Ectodermal cell (in vitro differentiated cells): Measurements from ENCODE around the gene ABCG5.

Source experiments
- H3K27ac ChIP-seq: 2 replicates; pipeline ENCODE4 v1.7.0; 2013; ENCODE audit warnings: mild to moderate bottlenecking, low read depth, low read length; ENCODE audit not compliant: insufficient read depth, poor library complexity, severe bottlenecking
- H3K27me3 ChIP-seq: 2 replicates; pipeline ENCODE4 v1.7.0; 2013; ENCODE audit warnings: mild to moderate bottlenecking, low read length; ENCODE audit not compliant: insufficient read depth, control insufficient read depth, poor library complexity, severe bottlenecking
- H3K36me3 ChIP-seq: one replicate; pipeline ENCODE4 v1.7.0; 2013; ENCODE audit warnings: low read length; ENCODE audit not compliant: control insufficient read depth, insufficient read depth
- H3K4me1 ChIP-seq: one replicate; pipeline ENCODE4 v1.7.0; 2013; ENCODE audit warnings: low read length; ENCODE audit not compliant: control insufficient read depth, insufficient read depth
- H3K4me3 ChIP-seq: 2 replicates; pipeline ENCODE4 v1.7.0; 2013; ENCODE audit warnings: low read depth, low read length, control low read depth; ENCODE audit not compliant: insufficient read depth
- H3K9me3 ChIP-seq: 2 replicates; pipeline ENCODE4 v1.7.0; 2013; ENCODE audit warnings: mild to moderate bottlenecking, low read length, moderate library complexity; ENCODE audit not compliant: control insufficient read depth
- WGBS, 2 experiments: methylation state at CpG; one replicate each; pipeline ENCODE4 v1.1.7; 2013; ENCODE audit warnings: missing lambda C conversion rate in 2 of 2; 5-methylcytosine and 5-hydroxymethylcytosine counted together

The ABCG5 gene

GRCh38 chr2:43872151-43872550, 33.5 kb upstream of the ABCG5 start:
- Histone ChIP-seq H3K4me1 (no peaks in the 10 kb centered on the region), H3K36me3 (no peaks in the 10 kb centered on the region), H3K9me3 (no peaks in the 10 kb centered on the region), H3K4me3 (no peak overlapping the region), H3K27ac (no peak overlapping the region), H3K27me3 (no peaks in the 10 kb centered on the region)
- 90 to 96% methylated on average over 11 to 12 of the region's 12 CpGs for WGBS, 2 experiments

- H3K27me3 ChIP-seq = peaks cover 7% of the 10 kb centered on the region
- H3K9me3 ChIP-seq = no peaks in the 10 kb centered on the region
- H3K4me3 ChIP-seq = no peak overlapping the region
- H3K4me1 ChIP-seq = no peaks in the 10 kb centered on the region
- H3K36me3 ChIP-seq = no peaks in the 10 kb centered on the region
- WGBS, 2 experiments = 89 to 90% methylated on average over 2 of the region's 2 CpGs
- H3K27ac ChIP-seq = no peak overlapping the region
Observed at GRCh38 chr2:43855292-43855691, 16.7 kb upstream of the ABCG5 start.

GRCh38 chr2:43854671-43855070, 16.0 kb upstream of the ABCG5 start:
- Histone ChIP-seq H3K36me3 (no peaks in the 10 kb centered on the region), H3K4me1 (no peaks in the 10 kb centered on the region), H3K27ac (no peak overlapping the region), H3K27me3 (peaks cover 7% of the 10 kb centered on the region), H3K9me3 (no peaks in the 10 kb centered on the region), H3K4me3 (no peak overlapping the region)
- 89 to 91% methylated on average over 3 of the region's 3 CpGs for WGBS, 2 experiments

GRCh38 chr2:43853141-43854081, 14.8 kb upstream of the ABCG5 start:
- no peaks in the 10 kb centered on the region for H3K36me3 ChIP-seq
- H3K27ac ChIP-seq = no peak overlapping the region
- no peaks in the 10 kb centered on the region for H3K4me1 ChIP-seq
- H3K4me3 ChIP-seq = no peak overlapping the region
- WGBS, 2 experiments = 89 to 92% methylated on average over 10 of the region's 10 CpGs
- H3K9me3 ChIP-seq = no peaks in the 10 kb centered on the region
- H3K27me3 ChIP-seq = no peaks in the 10 kb centered on the region

GRCh38 chr2:43852196-43852730, 13.6 kb upstream of the ABCG5 start:
- Histone ChIP-seq H3K36me3 (no peaks in the 10 kb centered on the region), H3K4me1 (no peaks in the 10 kb centered on the region), H3K27ac (no peak overlapping the region), H3K9me3 (no peaks in the 10 kb centered on the region), H3K27me3 (no peaks in the 10 kb centered on the region), H3K4me3 (no peak overlapping the region)
- WGBS, 2 experiments = 93 to 94% methylated on average over 21 of the region's 21 CpGs

- H3K27ac ChIP-seq = no peak overlapping the region
- no peak overlapping the region for H3K4me3 ChIP-seq
- H3K4me1 ChIP-seq = no peaks in the 10 kb centered on the region
- no peaks in the 10 kb centered on the region for H3K9me3 ChIP-seq
- H3K36me3 ChIP-seq = no peaks in the 10 kb centered on the region
- WGBS, 2 experiments = 93 to 96% methylated on average over 20 of the region's 20 CpGs
- H3K27me3 ChIP-seq = no peaks in the 10 kb centered on the region
Observed at GRCh38 chr2:43851011-43851980, 12.7 kb upstream of the ABCG5 start.

GRCh38 chr2:43848214-43848613, 9.6 kb upstream of the ABCG5 start:
- Histone ChIP-seq H3K36me3 (no peaks in the 10 kb centered on the region), H3K9me3 (no peaks in the 10 kb centered on the region), H3K27ac (no peak overlapping the region), H3K4me3 (no peak overlapping the region), H3K27me3 (no peaks in the 10 kb centered on the region), H3K4me1 (no peaks in the 10 kb centered on the region)
- 93 to 95% methylated on average over 1 of the region's 1 CpG for WGBS, 2 experiments

- no peaks in the 10 kb centered on the region for H3K36me3 ChIP-seq
- no peaks in the 10 kb centered on the region for H3K9me3 ChIP-seq
- no peak overlapping the region for H3K4me3 ChIP-seq
- H3K27ac ChIP-seq = no peak overlapping the region
- no peaks in the 10 kb centered on the region for H3K27me3 ChIP-seq
- no peaks in the 10 kb centered on the region for H3K4me1 ChIP-seq
- 93 to 94% methylated on average over 5 of the region's 5 CpGs for WGBS, 2 experiments
Observed at GRCh38 chr2:43846140-43846793, 7.6 kb upstream of the ABCG5 start.

GRCh38 chr2:43845181-43845580, 6.5 kb upstream of the ABCG5 start:
- Histone ChIP-seq H3K27me3 (no peaks in the 10 kb centered on the region), H3K9me3 (no peaks in the 10 kb centered on the region), H3K36me3 (no peaks in the 10 kb centered on the region), H3K4me1 (no peaks in the 10 kb centered on the region), H3K27ac (no peak overlapping the region), H3K4me3 (no peak overlapping the region)
- WGBS, 2 experiments = 100% methylated on average over 1 of the region's 1 CpG; no CpG with 5 or more reads in 1 of the 2 experiments
